Mesenteric fat pad (tissue), 1 donor: ENCODE data around the gene SLC24A4. TPM values are rescaled to one million over a fixed set of nuclear protein-coding genes. Genes with fewer than 3 reads are reported as not detected.

Experiments
- DNase-seq: peaks from one replicate; pipeline ENCODE4 v3.0.0-alpha.2; 2020; ENCODE audit warnings: low spot score
- total RNA-seq: library from RNA; stranded (reverse); fragmentation: NEBNext Ultra II Directional; extraction: Animal tissue kit (Norgen Biotek cat#: 25700); gene quantifications from one replicate; pipeline ENCODE4 v1.2.1, GENCODE V29; 2021
- donor health status: DM: yes; HTN: yes; CAD: no.

SLC24A4 gene
- total RNA-seq, 1 donor from 2014 or later = 0.77 TPM

- no peak for DNase-seq
These were observed 150.4 kb downstream of the SLC24A4 start for GRCh38 chr14:92473261-92473968.

- DNase-seq = no peak
These were observed 151.1 kb downstream of the SLC24A4 start for GRCh38 chr14:92473969-92474535.

GRCh38 chr14:92475037-92475436 is 152.1 kb downstream of the SLC24A4 start:
- DNase-seq = no peak

GRCh38 chr14:92475451-92476187 is 152.7 kb downstream of the SLC24A4 start:
- DNase-seq = no peak

- DNase-seq = no peak
These were observed 157.9 kb downstream of the SLC24A4 start for GRCh38 chr14:92480856-92481255.

- no peak for DNase-seq
These were observed 158.4 kb downstream of the SLC24A4 start for GRCh38 chr14:92481386-92481785.

GRCh38 chr14:92481811-92482555 is 159.0 kb downstream of the SLC24A4 start:
- DNase-seq = no peak

- no peak for DNase-seq
These were observed 159.8 kb downstream of the SLC24A4 start for GRCh38 chr14:92482621-92483319.

GRCh38 chr14:92484132-92484823 is 161.3 kb downstream of the SLC24A4 start:
- no peak for DNase-seq

- no peak for DNase-seq
These were observed 163.9 kb downstream of the SLC24A4 start for GRCh38 chr14:92486881-92487280.

GRCh38 chr14:92487513-92488133 is 164.7 kb downstream of the SLC24A4 start:
- no peak for DNase-seq

GRCh38 chr14:92489394-92490238 is 166.7 kb downstream of the SLC24A4 start:
- DNase-seq = no peak

- DNase-seq = no peak
These were observed 167.4 kb downstream of the SLC24A4 start for GRCh38 chr14:92490239-92490959.

GRCh38 chr14:92491782-92492181 is 168.8 kb downstream of the SLC24A4 start:
- no peak for DNase-seq

- no peak for DNase-seq
These were observed 169.3 kb downstream of the SLC24A4 start for GRCh38 chr14:92492258-92492657.

- no peak for DNase-seq
These were observed 170.1 kb downstream of the SLC24A4 start for GRCh38 chr14:92493024-92493423.

- no peak for DNase-seq
These were observed 170.5 kb downstream of the SLC24A4 start for GRCh38 chr14:92493492-92493891.

GRCh38 chr14:92494512-92494911 is 171.5 kb downstream of the SLC24A4 start:
- no peak for DNase-seq
